Glutamatergic neuron (in vitro differentiated cells): ENCODE results near the gene SLC30A9. TPM values are rescaled to one million over a fixed set of nuclear protein-coding genes. Genes with fewer than 3 reads are reported as not detected.

Experiments used
- DNase-seq: peaks from one replicate; pipeline ENCODE4 v3.0.0; 2022
- H3K27ac Mint-ChIP-seq: one replicate; pipeline ENCODE4 v1.8.0; 2020; ENCODE audit warnings: mild to moderate bottlenecking, mixed read lengths, inconsistent platforms; ENCODE audit not compliant: unreplicated experiment
- H3K27me3 Mint-ChIP-seq: one replicate; pipeline ENCODE4 v1.8.0; 2020; ENCODE audit warnings: mild to moderate bottlenecking, moderate library complexity, mixed read lengths, inconsistent platforms; ENCODE audit not compliant: unreplicated experiment
- H3K36me3 Mint-ChIP-seq: one replicate; pipeline ENCODE4 v1.8.0; 2020; ENCODE audit warnings: mild to moderate bottlenecking, mixed read lengths, inconsistent platforms; ENCODE audit not compliant: unreplicated experiment
- H3K4me1 Mint-ChIP-seq: one replicate; pipeline ENCODE4 v1.8.0; 2020; ENCODE audit warnings: mild to moderate bottlenecking, low read depth, mixed read lengths, inconsistent platforms; ENCODE audit not compliant: unreplicated experiment
- H3K4me3 Mint-ChIP-seq: one replicate; pipeline ENCODE4 v1.8.0; 2020; ENCODE audit warnings: mild to moderate bottlenecking, mixed read lengths, inconsistent platforms; ENCODE audit not compliant: unreplicated experiment
- H3K9me3 Mint-ChIP-seq: one replicate; pipeline ENCODE4 v1.8.0; 2020; ENCODE audit warnings: mild to moderate bottlenecking, moderate library complexity, mixed read lengths, inconsistent platforms; ENCODE audit not compliant: unreplicated experiment
- CTCF ChIP-seq: fragments of 200-600 bp; sonication (generic); IDR thresholded peaks from one replicate; pipeline ENCODE4 v1.5.0; 2021; ENCODE audit not compliant: partially characterized antibody, unreplicated experiment
- total RNA-seq: library from RNA; stranded (reverse); fragmentation: NEBNext Ultra II Directional; extraction: Animal tissue kit (Norgen Biotek cat#: 25700); gene quantifications from one replicate; pipeline ENCODE4 v1.2.1, GENCODE V29; 2021; ENCODE audit not compliant: unreplicated experiment

The SLC30A9 gene
- total RNA-seq, 1 donor from 2014 or later = 70.2 TPM

DNA sequence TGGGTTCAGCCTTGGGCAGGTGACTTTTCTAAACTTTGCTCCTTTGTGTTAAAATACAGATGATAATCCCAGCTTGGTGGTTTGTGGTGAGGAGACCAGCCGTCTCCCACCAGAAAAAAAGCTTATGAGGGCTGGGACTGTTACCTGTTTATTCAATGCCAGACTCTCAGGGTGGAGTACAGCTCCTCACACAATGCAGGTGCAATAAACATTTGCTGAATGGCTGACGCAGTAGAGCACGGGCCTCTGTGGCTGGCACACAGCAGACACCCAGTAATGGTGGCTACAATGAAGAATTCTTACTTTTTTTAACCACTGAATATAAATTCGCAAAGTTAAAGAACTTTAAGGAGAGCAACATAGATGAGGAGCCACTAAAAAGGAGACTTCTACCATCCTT, 131.9 kb downstream of the SLC30A9 start:
- no peak for DNase-seq
- H3K27me3 Mint-ChIP-seq = no peaks in the 10 kb centered on the region
- peaks cover 2% of the 10 kb centered on the region for H3K9me3 Mint-ChIP-seq
- H3K27ac Mint-ChIP-seq = no peak overlapping the region
- no peak for TF ChIP-seq CTCF
- H3K36me3 Mint-ChIP-seq = peaks cover 7% of the 10 kb centered on the region
- H3K4me3 Mint-ChIP-seq = no peak overlapping the region
- H3K4me1 Mint-ChIP-seq = peaks cover 7% of the 10 kb centered on the region

GRCh38 chr4:42123071-42123644, 132.8 kb downstream of the SLC30A9 start:
- Mint-ChIP-seq H3K4me3 (no peak overlapping the region), H3K27me3 (no peaks in the 10 kb centered on the region), H3K36me3 (peaks cover 7% of the 10 kb centered on the region), H3K9me3 (peaks cover 2% of the 10 kb centered on the region), H3K27ac (no peak overlapping the region), H3K4me1 (peaks cover 7% of the 10 kb centered on the region)
- no peak for DNase-seq
- no peak for TF ChIP-seq CTCF

DNA sequence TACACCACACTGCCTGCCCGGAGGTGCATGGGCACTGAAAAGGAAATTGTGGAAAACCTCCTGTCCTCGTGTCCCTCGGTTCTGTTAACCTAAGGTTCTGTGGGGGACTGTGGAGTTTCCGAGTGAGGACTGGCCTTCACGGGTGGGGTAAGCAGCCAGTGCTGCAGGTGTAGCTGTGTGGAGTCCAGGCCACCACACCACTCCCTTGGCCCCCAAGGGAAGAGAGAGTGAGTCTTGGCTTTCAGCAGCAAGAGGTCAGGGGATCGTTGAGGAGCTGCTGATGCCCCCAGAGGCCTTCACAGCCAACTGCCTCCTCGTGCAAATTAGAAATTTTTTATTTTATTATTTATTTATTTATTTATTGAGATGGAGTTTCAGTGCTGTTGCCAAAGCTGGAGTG, 141.8 kb downstream of the SLC30A9 start:
- Mint-ChIP-seq H3K4me3 (no peak overlapping the region), H3K36me3 (no peaks in the 10 kb centered on the region), H3K9me3 (no peaks in the 10 kb centered on the region), H3K27me3 (no peaks in the 10 kb centered on the region), H3K27ac (no peak overlapping the region), H3K4me1 (no peaks in the 10 kb centered on the region)
- no peak for TF ChIP-seq CTCF
- DNase-seq = no peak

DNA sequence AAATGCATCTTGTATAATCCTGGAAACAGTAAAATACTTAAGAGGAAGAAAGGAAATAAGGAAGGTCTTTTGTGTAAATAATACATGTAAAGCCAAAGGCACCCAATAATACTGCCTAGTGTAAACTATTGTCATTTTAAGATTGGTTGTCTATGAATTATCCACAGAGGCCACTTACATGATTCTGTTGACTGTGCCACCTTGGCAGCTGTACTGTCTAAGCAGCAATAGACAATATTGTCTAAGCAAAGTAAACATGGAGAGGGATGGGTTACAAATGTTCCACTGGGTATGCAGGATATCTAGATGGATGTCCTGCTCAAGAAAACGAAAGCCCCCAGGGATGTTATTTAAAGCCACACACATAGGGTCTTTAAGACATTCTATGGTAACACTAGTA, 142.7 kb downstream of the SLC30A9 start:
- H3K27me3 Mint-ChIP-seq = no peaks in the 10 kb centered on the region
- TF ChIP-seq CTCF = no peak
- H3K4me3 Mint-ChIP-seq = no peak overlapping the region
- H3K4me1 Mint-ChIP-seq = no peaks in the 10 kb centered on the region
- H3K36me3 Mint-ChIP-seq = no peaks in the 10 kb centered on the region
- H3K9me3 Mint-ChIP-seq = no peaks in the 10 kb centered on the region
- no peak for DNase-seq
- H3K27ac Mint-ChIP-seq = no peak overlapping the region

GRCh38 chr4:42136371-42136770, 146.0 kb downstream of the SLC30A9 start:
- no peaks in the 10 kb centered on the region for H3K36me3 Mint-ChIP-seq
- H3K27ac Mint-ChIP-seq = no peak overlapping the region
- no peak overlapping the region for H3K4me3 Mint-ChIP-seq

More at GRCh38 chr4:42136371-42136770, 146.0 kb downstream of the SLC30A9 start:
- Mint-ChIP-seq H3K4me1 (no peaks in the 10 kb centered on the region), H3K9me3 (no peaks in the 10 kb centered on the region), H3K27me3 (no peaks in the 10 kb centered on the region)
- TF ChIP-seq CTCF = no peak
- no peak for DNase-seq

Other genes with a start within 250 kb of the SLC30A9 start
- gene PHOX2B, start 241.8 kb upstream of the SLC30A9 start, total RNA-seq = 101 TPM
- 88.8 TPM for gene TMEM33, start 55.1 kb upstream of the SLC30A9 start, total RNA-seq
- 0.17 TPM for gene DCAF4L1, start 8.8 kb upstream of the SLC30A9 start, total RNA-seq
- gene BEND4, start 162.1 kb downstream of the SLC30A9 start, total RNA-seq = 2.1 TPM